ENCODE data around the gene CEACAM16. TPM values are rescaled to one million over a fixed set of nuclear protein-coding genes. Genes with fewer than 3 reads are reported as not detected.

Gene CEACAM16
- total and polyA plus RNA-seq, 9 of the 15 experiments (the other 6 are each of a cell fraction or from before 2014, with no cell fraction given) = not detected

GRCh38 chr19:44657211-44657921 lies 41.6 kb upstream of the CEACAM16 start (continued):
- TF ChIP-seq MEIS2 (IDR thresholded peaks at IDR 0.05; ENCODE audit: partially characterized antibody) = peak; percentile 23
- TF ChIP-seq ZBTB7A (IDR thresholded peaks at IDR 0.05; ENCODE audit: borderline replicate concordance, control insufficient read depth, low read depth, low read length) = peak; percentile 33; the same call in 1 of the 2 replicates
- TF ChIP-seq EGR1 (conservative IDR thresholded peaks at IDR 0.05) = peak; percentile 68
- TF ChIP-seq HDAC2 (IDR thresholded peaks at IDR 0.05) = 0 out of 2 replicates have a peak, but pooled peaks have one; percentile 27
- TF ChIP-seq SRF (CRISPR knock-in tag; IDR thresholded peaks at IDR 0.05) = peak in 1 of 2 experiments; percentile 59; a peak in 1 of 4 replicates
- TF ChIP-seq RAD51 (IDR thresholded peaks at IDR 0.05; ENCODE audit: borderline replicate concordance, low read depth) = peak; percentile 60
- TF ChIP-seq, protein P1, sequence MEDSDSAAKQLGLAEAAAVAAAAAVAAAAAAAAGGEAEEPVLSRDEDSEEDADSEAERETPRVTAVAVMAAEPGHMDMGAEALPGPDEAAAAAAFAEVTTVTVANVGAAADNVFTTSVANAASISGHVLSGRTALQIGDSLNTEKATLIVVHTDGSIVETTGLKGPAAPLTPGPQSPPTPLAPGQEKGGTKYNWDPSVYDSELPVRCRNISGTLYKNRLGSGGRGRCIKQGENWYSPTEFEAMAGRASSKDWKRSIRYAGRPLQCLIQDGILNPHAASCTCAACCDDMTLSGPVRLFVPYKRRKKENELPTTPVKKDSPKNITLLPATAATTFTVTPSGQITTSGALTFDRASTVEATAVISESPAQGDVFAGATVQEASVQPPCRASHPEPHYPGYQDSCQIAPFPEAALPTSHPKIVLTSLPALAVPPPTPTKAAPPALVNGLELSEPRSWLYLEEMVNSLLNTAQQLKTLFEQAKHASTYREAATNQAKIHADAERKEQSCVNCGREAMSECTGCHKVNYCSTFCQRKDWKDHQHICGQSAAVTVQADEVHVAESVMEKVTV (CRISPR knock-in tag; IDR thresholded peaks at IDR 0.05) = peak; percentile 80
- TF ChIP-seq REST (IDR thresholded peaks at IDR 0.05; ENCODE audit: borderline replicate concordance) = peak; percentile 89; the same call in 1 of the 2 replicates
- no peak for TF ChIP-seq REST (CRISPR knock-in tag; IDR thresholded peaks at IDR 0.05; ENCODE audit: low read depth)
- peak; percentile 25; the same call in 1 of the 2 replicates for TF ChIP-seq ZNF384 (IDR thresholded peaks at IDR 0.05; ENCODE audit: low read depth, low read length)
- peak; percentile 20; the same call in 1 of the 2 replicates for TF ChIP-seq ZBTB26 (CRISPR knock-in tag; IDR thresholded peaks at IDR 0.05)
- 0 out of 2 replicates have a peak, but pooled peaks have one; percentile 5 for TF ChIP-seq EP300 (IDR thresholded peaks at IDR 0.05; ENCODE audit: low read length)
- TF ChIP-seq CTCFL (IDR thresholded peaks at IDR 0.05; ENCODE audit: borderline replicate concordance, insufficient read depth, low read depth, low read length, poor library complexity, severe bottlenecking) = peak; percentile 20
